Measurements from ENCODE around the gene FAM3D. TPM values are rescaled to one million over a fixed set of nuclear protein-coding genes. Genes with fewer than 3 reads are reported as not detected.
"Not testable (repeated sequence)": the region's sequence is repeated elsewhere in the genome, so short reads cannot be mapped to it uniquely, and the experiment has no call there.

The FAM3D gene
- total RNA-seq, 1 donor from 2014 or later, result not detected

DNA sequence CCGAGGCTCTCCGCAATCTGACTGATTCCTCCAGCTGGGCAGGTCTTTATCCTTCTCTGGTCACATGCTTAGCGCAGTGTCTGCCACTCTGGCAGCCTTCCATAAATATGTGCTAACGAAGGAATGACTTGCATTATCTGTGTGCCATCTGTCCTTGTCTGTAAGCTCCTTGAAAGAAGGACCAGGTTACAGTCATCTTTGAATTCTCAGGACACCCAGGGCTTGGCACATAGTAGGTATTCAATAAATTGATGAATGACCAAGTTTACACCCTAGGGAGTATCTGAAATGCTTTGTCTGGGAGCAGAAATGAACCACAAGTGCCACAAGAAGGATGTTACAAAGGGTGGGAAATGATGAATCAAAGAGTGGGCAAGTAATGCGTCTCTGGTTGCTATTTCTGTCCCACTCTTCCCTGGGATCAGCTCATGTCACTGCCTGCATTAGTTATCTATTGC is 16.5 kb upstream of the FAM3D start:
- POLR2A ChIA-PET, result no interaction called here
- intact Hi-C loops (cut with micrococcal nuclease), result no loop called here
- Mint-ChIP-seq H3K9me3 (no peaks in the 10 kb centered on the region), H3K4me1 (no peaks in the 10 kb centered on the region), H3K36me3 (ENCODE audit: low read depth) (no peaks in the 10 kb centered on the region), H3K4me3 (no peak overlapping the region), H3K27ac (no peak overlapping the region), H3K27me3 (peaks cover 5% of the 10 kb centered on the region)
- ATAC-seq (ENCODE audit: low read depth) (no peak), DNase-seq (no peak)
- CTCF ChIA-PET, result no interaction called here
- TF ChIP-seq, protein P1, sequence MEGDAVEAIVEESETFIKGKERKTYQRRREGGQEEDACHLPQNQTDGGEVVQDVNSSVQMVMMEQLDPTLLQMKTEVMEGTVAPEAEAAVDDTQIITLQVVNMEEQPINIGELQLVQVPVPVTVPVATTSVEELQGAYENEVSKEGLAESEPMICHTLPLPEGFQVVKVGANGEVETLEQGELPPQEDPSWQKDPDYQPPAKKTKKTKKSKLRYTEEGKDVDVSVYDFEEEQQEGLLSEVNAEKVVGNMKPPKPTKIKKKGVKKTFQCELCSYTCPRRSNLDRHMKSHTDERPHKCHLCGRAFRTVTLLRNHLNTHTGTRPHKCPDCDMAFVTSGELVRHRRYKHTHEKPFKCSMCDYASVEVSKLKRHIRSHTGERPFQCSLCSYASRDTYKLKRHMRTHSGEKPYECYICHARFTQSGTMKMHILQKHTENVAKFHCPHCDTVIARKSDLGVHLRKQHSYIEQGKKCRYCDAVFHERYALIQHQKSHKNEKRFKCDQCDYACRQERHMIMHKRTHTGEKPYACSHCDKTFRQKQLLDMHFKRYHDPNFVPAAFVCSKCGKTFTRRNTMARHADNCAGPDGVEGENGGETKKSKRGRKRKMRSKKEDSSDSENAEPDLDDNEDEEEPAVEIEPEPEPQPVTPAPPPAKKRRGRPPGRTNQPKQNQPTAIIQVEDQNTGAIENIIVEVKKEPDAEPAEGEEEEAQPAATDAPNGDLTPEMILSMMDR (IDR thresholded peaks at IDR 0.05), result no peak

DNA sequence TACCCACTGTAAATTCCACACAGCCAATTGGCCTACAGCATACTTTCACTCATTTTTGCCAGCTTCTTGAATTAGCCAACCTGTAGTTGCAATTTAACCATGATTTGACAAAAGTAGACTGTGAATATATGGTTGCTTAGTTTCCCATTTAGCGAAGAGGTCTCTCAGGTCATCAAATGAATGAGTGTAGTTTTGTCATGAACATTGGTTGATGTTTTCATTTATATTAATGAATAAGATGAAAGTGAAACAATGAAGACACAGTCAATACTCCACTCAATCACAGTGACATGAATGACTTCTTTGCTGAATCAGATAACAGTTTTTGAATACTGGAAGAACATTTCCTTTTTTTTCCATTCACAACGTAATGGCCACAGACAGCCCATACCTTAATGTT is 15.3 kb upstream of the FAM3D start:
- no peaks in the 10 kb centered on the region for H3K4me1 Mint-ChIP-seq
- ATAC-seq (ENCODE audit: low read depth) (no peak), DNase-seq (no peak)
- intact Hi-C loops (cut with micrococcal nuclease), result no loop called here
- CTCF ChIA-PET, result no interaction called here
- POLR2A ChIA-PET, result no interaction called here
- H3K4me3 Mint-ChIP-seq, result no peak overlapping the region
- no peaks in the 10 kb centered on the region for H3K9me3 Mint-ChIP-seq
- H3K27ac Mint-ChIP-seq, result no peak overlapping the region
- H3K27me3 Mint-ChIP-seq, result peaks cover 7% of the 10 kb centered on the region
- TF ChIP-seq, protein P1 (IDR thresholded peaks at IDR 0.05), result no peak
- H3K36me3 Mint-ChIP-seq (ENCODE audit: low read depth), result no peaks in the 10 kb centered on the region

DNA sequence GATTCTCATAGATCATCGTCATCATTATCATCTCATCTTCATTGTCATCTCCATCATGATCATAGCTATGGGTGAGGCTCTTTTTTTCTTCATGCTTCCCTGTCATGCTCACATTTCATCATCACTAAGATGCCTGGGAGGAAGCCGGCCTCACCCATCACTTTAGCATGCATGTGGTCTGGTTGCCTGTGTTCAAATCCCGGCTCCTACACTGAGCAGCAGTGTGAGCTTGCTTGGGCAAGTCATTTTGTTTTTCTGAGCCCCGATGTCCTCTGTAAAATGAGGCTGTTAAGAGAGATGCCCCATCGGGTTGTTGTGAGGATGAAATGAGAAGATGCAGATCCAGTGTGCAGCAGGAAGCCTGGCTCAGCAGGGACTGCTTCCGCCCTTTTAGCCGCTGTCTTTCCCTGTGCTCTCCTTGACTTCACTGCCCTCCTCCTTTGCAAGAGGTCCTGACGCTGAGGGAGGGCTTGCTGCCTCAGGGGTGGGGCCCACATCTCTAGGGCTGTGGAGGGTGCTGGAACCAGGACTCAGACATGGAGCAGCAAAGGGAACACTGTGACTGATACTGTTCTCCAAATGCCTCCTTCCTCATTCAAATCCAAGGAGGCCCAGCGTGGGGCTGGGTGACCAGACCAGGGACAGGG is 14.4 kb upstream of the FAM3D start:
- H3K36me3 Mint-ChIP-seq (ENCODE audit: low read depth), result no peaks in the 10 kb centered on the region
- H3K4me3 Mint-ChIP-seq, result no peak overlapping the region
- no peaks in the 10 kb centered on the region for H3K9me3 Mint-ChIP-seq
- peaks cover 7% of the 10 kb centered on the region for H3K27me3 Mint-ChIP-seq
- TF ChIP-seq, protein P1 (IDR thresholded peaks at IDR 0.05), result no peak
- no peaks in the 10 kb centered on the region for H3K4me1 Mint-ChIP-seq
- ChIA-PET CTCF (no interaction called here), POLR2A (no interaction called here)
- intact Hi-C loops (cut with micrococcal nuclease), result no loop called here
- no peak overlapping the region for H3K27ac Mint-ChIP-seq
- ATAC-seq (ENCODE audit: low read depth) (no peak), DNase-seq (no peak)

DNA sequence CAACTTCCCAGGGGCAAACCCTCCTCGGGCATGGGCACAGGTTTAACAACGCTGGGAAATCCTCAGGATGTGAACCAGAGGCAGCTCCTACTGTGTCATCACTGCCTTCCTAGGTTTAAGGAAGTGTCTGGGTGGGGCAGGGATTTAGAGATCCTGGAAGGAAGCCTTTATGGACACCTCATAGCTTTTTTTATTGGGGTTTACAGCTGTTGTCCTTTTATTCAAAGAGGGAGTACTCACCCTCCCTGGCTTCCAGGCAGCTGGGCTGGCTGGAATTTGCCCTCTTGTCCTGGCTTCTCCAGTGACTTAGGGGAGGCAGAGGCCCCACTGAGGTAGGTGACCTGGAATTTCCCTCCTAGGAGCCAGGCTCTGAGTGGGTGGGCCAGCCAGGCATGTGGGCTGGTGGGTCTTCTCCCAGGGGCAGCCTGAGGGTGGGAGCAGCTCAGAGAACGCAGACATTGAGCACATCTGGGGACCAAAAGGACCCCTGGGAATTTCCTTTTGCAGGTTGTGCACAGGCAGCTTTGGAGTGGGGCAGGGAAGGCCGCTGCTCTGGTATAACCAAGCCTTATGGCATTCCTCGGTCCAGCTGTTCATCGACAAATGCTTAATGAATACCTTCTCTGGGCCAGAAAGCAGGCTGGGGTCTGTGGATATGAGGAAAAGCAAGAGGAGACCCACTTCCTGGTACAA is 13.5 kb upstream of the FAM3D start:
- intact Hi-C loops (cut with micrococcal nuclease), result no loop called here
- H3K27me3 Mint-ChIP-seq, result peaks cover 11% of the 10 kb centered on the region
- no peak overlapping the region for H3K27ac Mint-ChIP-seq
- TF ChIP-seq, protein P1 (IDR thresholded peaks at IDR 0.05), result no peak
- peaks cover 4% of the 10 kb centered on the region for H3K9me3 Mint-ChIP-seq
- no peaks in the 10 kb centered on the region for H3K36me3 Mint-ChIP-seq (ENCODE audit: low read depth)
- ATAC-seq (ENCODE audit: low read depth), result no peak
- H3K4me1 Mint-ChIP-seq, result no peaks in the 10 kb centered on the region
- CTCF ChIA-PET, result no interaction called here
- H3K4me3 Mint-ChIP-seq, result no peak overlapping the region
- POLR2A ChIA-PET, result no interaction called here
- no peak for DNase-seq

DNA sequence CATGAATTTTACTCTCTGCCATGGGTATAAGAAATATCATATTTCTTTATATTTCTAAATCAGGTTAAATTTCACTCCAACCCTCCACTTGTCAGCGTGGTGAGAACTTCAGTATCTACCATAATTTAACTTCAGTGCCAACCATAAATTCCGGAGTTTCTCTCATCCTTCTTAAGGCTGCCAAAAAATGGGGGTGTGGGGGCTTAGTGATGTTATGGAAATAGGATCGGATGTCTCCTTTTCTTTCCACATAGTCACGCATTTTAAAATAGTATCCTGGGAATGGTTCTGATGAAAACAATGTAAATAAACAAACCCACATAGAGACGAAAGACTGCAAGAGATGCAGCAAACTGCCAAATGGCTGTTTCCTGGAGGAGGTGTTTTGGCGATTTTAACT is 12.9 kb upstream of the FAM3D start:
- no peaks in the 10 kb centered on the region for H3K36me3 Mint-ChIP-seq (ENCODE audit: low read depth)
- POLR2A ChIA-PET, result no interaction called here
- ATAC-seq (ENCODE audit: low read depth) (no peak), DNase-seq (no peak)
- peaks cover 4% of the 10 kb centered on the region for H3K9me3 Mint-ChIP-seq
- CTCF ChIA-PET, result no interaction called here
- H3K27me3 Mint-ChIP-seq, result peaks cover 11% of the 10 kb centered on the region
- TF ChIP-seq, protein P1 (IDR thresholded peaks at IDR 0.05), result no peak
- no peak overlapping the region for H3K27ac Mint-ChIP-seq
- H3K4me3 Mint-ChIP-seq, result no peak overlapping the region
- no peaks in the 10 kb centered on the region for H3K4me1 Mint-ChIP-seq
- intact Hi-C loops (cut with micrococcal nuclease), result no loop called here

DNA sequence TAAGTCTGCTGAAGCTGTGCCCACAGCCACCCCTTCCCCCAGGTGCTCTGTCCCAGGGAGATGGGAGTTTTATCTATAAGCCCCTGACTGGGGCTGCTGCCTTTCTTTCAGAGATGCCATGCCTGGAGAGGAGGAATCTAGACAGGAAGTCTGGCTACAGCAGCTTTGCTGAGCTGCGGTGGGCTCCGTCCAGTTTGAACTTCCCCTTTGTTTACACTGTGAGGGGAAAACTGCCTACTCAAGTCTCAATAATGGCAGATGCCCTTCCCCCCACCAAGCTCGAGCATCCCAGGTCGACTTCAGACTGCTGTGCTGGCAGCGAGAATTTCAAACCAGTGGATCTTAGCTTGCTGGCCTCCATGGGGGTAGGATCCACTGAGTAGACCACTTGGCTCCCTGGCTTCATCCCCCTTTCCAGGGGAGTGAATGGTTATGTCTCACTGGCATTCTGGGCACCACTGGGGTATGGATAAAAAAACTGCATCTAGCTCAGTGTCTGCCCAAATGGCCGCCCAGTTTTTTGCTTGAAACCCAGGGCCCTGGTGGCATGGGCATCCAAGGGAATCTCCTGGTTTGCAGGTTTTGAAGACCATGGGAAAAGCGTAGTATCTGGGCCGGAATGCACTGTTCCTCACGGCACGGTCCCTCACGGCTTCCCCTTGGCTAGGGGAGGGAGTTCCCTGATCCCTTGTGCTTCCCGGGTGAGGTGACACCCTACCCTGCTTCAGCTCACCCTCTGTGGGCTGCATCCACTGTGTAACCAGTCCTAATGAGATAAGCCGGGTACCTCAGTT is 11.8 kb upstream of the FAM3D start:
- CTCF ChIA-PET; H3K4me3 Mint-ChIP-seq; POLR2A ChIA-PET; H3K27ac Mint-ChIP-seq; H3K4me1 Mint-ChIP-seq; H3K9me3 Mint-ChIP-seq; DNase-seq; ATAC-seq (ENCODE audit: low read depth); H3K36me3 Mint-ChIP-seq (ENCODE audit: low read depth); intact Hi-C loops (cut with micrococcal nuclease): not testable (repeated sequence)
- peaks cover 13% of the 10 kb centered on the region for H3K27me3 Mint-ChIP-seq
